SW480 (cell line): Measurements from ENCODE around the gene RNF223.

ENCODE experiments used
- DNase-seq: peaks from one replicate; pipeline ENCODE4 v3.0.0-alpha.2; 2016; ENCODE audit warnings: low spot score

The RNF223 gene

GRCh38 chr1:1026599-1027413 lies 47.3 kb downstream of the RNF223 start:
- DNase-seq: no peak

DNA sequence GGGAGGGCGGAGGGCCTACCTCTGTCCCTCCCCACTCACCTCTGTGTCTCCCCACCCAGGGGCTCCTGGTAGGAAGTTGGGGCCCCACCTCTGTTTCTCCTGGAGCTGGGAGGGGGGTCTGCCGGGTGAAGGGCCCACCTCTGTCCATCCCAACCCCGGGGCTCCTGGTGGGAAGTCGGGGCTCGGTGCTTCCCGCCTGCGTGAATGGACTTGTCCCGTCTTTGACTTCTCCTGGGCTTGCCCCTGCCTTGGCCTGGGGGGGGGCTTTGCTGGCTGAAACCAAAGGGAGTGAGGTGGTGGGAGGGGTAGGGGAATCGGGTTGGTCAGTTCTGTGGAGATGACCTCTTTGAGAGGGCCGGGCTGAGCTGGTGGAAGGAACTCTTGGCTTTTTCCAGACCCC lies 48.4 kb downstream of the RNF223 start:
- no peak for DNase-seq

DNA sequence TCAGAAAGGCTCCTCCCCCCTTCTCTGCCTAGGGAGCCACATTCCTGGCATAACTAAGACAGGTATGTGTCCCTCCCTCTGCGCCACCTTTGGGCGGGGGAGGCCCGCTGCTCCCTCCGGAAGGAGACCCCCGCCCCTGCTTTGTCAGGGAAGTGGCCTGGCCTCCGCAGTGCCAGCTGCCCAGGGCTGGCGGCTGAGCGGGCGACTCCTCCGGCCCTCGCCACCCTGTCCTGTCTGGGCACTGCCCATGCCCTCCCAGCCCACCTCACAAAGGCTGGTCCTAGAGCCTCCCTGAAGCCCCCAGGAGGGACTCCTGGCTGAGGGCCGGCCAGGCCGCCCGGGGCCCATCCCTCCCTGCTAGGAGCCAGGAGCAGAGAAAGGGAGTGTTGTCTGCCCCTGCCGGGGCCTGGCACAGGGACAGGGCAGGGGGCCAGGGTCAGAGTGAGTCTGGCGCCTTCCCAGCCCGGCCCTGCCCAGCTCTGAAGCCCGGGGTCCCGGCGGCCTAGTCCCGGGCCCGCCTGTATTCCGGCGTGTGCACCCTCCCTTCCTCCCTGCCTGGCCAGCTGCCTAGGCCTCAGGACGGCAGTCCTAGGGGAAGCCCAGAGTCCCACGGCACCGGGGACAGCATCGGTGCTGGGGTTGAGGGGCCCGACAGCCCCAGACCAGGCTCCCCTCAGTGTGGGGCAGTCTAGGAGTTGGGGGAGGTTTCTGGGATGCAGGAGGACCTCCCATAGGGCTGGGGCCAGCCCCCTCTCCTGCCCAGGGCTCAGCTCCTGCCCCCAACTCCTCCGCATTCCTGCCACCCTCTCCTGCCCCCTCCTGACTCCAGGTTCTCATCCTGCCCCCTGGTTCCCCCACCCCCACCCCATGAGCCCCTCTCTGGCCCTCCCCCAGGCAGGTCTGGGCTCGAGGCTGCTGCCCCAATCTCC lies 49.1 kb downstream of the RNF223 start:
- DNase-seq: peak; percentile 85

DNA sequence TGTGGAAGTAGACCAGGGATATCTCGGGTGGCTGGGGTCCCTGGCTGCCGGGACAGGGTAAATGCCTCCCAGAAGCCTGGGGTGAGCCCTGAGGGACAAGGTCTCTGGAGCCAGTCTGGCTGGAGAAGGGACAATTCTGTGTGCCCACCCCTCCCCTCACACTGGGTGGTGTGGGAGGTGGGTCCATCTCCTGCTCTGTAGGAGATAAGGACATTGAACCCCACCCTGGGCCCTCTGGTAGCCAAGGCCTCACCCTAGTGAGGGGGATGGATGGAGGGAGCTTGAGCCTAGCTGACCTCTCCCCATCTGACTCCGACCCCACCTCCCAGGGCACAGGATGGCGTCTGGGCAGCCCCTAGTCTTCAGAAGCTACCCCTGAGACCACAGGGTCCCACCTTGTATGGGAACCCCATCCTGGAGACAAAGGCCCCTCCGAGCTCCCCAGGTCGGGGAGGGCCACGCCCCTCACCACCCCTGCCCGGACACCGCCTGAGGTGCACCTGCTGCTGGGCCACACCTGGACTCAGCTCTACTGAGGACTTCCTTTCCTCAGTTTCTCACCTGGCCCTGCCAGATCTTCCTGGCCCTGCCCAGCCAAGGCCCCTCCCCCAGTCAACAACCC lies 49.8 kb downstream of the RNF223 start:
- DNase-seq: no peak

DNA sequence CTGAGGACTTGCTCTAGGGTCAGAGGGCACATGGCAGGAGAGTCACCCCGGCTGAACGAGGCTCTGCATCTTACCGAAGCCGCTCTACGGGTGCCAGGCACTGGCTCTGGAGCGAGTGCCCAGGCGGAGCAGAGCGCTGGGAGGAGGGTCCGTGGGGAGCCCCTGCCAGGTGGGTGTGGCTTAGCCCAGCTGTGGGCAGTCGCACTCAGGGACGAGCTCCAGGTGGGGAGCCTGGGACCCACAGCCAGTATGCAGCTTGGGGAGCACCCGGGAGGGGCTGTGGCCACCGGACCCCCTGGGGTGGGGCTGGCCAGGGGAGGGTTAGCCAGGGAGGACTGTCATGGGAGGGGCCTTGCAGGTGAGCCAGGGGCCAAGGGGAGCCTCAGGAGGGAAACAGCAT lies 50.4 kb downstream of the RNF223 start:
- no peak for DNase-seq

DNA sequence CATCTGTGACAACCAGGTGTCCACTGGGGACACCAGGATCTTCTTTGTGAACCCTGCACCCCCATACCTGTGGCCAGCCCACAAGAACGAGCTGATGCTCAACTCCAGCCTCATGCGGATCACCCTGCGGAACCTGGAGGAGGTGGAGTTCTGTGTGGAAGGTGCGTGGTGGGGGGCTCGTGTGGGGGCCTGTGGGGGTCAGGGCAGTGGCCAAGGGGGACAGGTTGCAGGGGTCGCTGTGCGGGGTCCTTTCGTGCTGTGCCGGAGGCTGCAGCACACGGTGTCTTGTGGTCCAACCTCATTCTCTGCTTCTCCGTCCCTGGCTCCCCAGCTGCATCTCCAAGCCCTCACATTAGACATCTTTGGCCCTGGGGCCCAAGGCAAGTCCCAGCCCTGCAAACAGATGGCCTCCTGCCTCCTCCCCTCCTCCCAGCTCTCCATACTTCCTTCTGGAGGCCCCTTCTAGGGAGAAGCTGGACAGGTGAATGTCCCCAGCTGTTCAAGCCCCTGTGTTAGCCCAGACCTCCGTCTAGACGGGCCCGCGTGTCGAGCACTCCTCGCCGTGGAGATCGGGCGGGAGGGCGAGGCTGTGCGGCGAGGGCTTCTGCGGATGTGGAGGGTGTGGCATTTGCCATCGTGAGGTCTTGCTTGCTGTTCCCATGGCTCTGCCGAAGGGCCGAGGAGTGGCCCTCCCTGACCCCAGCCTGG lies 51.6 kb downstream of the RNF223 start:
- no peak for DNase-seq

DNA sequence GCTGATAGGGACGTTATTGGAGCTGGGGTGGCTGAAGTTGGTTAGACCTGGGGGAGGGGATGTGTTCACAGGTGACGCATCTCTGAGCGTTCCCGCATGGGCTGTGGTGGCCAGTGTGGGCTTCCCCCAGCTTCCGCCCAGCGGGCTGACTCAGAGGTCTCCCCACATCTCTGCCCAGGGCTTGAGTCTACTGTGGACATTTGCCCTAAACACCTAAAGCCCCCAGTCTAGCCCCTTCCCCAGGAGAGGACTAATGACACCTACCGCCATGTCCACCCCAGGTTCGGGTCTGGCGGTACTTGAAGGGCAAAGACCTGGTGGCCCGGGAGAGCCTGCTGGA lies 52.2 kb downstream of the RNF223 start:
- peak; percentile 63 for DNase-seq

- peak; percentile 75 for DNase-seq
Observed at GRCh38 chr1:1021010-1021919, 52.8 kb downstream of the RNF223 start.
